ENCODE data around the gene CD44.

DNA sequence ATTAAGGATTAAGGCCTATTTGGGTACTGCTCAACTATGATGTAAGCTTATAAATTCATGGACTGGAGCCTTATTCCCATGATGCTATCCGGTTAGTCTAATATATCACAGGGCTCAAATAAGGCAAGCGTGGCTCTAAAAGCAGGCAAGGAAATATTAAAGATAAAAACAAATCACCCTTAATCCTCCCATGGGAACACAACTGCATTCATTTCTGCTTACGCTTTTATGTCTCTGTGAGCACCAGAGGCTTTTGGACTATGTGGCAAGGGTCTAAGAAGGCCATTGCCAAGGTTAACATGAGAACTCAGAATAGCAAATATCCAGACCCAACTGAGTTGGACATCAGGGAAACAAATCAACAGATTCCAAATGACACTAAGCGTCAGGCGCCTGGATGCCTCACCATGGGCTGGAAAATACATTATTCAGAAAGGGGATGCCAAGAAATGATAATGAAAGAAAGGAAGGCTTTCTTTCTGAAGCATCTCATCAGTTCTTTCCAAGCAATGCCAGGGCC is 142.3 kb downstream of the CD44 start:
- TF ChIP-seq CTCF (IDR thresholded peaks at IDR 0.05; ENCODE audit: low read depth, low read length, poor library complexity, severe bottlenecking) (no peak), EZH2phosphoT487 (IDR thresholded peaks at IDR 0.05; ENCODE audit: borderline replicate concordance, low read length) (no peak)
